C4-2B (cell line): ENCODE measurements around the gene TTLL12.

Experiments used
- H3K27ac ChIP-seq: fragments of 450-650 bp; 2 replicates; pipeline ENCODE4 v1.5.1; 2017
- CTCF ChIP-seq: fragments of 450-650 bp; conservative IDR thresholded peaks from 2 replicates; pipeline ENCODE4 v1.5.1; 2017; ENCODE audit warnings: mild to moderate bottlenecking
- ZFX ChIP-seq: fragments of 450-650 bp; IDR thresholded peaks from 2 replicates; pipeline ENCODE4 v1.6.1; 2017

Gene TTLL12

GRCh38 chr22:43208703-43209522 is 22.0 kb upstream of the TTLL12 start:
- H3K27ac ChIP-seq: no peak overlapping the region
- TF ChIP-seq ZFX (no peak), CTCF (no peak)

- no peak for TF ChIP-seq CTCF
- TF ChIP-seq ZFX: no peak
- H3K27ac ChIP-seq: no peak overlapping the region
Observed at GRCh38 chr22:43207849-43208702, 21.1 kb upstream of the TTLL12 start.

- H3K27ac ChIP-seq: no peak overlapping the region
- TF ChIP-seq CTCF: no peak
- no peak for TF ChIP-seq ZFX
Observed at GRCh38 chr22:43207386-43207785, 20.5 kb upstream of the TTLL12 start.

GRCh38 chr22:43206509-43207161 is 19.7 kb upstream of the TTLL12 start:
- no peak overlapping the region for H3K27ac ChIP-seq
- TF ChIP-seq CTCF (no peak), ZFX (no peak)

- no peak overlapping the region for H3K27ac ChIP-seq
- TF ChIP-seq CTCF: no peak
- TF ChIP-seq ZFX: no peak
Observed at GRCh38 chr22:43205748-43206508, 19.0 kb upstream of the TTLL12 start.

- TF ChIP-seq ZFX: no peak
- TF ChIP-seq CTCF: no peak
- H3K27ac ChIP-seq: no peak overlapping the region
Observed at GRCh38 chr22:43205261-43205691, 18.3 kb upstream of the TTLL12 start.
